HEK293T (cell line): ENCODE data around the gene NR3C2.

Experiments used
- ARNT ChIP-seq: fragments of 450-650 bp; IDR thresholded peaks from 2 replicates; pipeline ENCODE4 v1.6.1; 2017; ENCODE audit warnings: mild to moderate bottlenecking
- CTBP1 ChIP-seq: fragments of 450-650 bp; IDR thresholded peaks from 2 replicates; pipeline ENCODE4 v1.6.1; 2016; ENCODE audit warnings: borderline replicate concordance
- FOXA1 ChIP-seq: fragments of 450-650 bp; IDR thresholded peaks from 2 replicates; pipeline ENCODE4 v1.6.1; 2016; ENCODE audit warnings: mild to moderate bottlenecking
- LEF1 ChIP-seq: fragments of 450-650 bp; IDR thresholded peaks from 2 replicates; pipeline ENCODE4 v1.6.1; 2017; ENCODE audit warnings: mild to moderate bottlenecking, borderline replicate concordance
- SP1 ChIP-seq: fragments of 450-650 bp; IDR thresholded peaks from 2 replicates; pipeline ENCODE4 v1.6.1; 2017
- SUZ12 ChIP-seq: fragments of 450-650 bp; IDR thresholded peaks from 2 replicates; pipeline ENCODE4 v1.6.1; 2016; ENCODE audit warnings: mild to moderate bottlenecking

- TF ChIP-seq FOXA1 (no peak), SUZ12 (no peak), LEF1 (no peak), SP1 (no peak), CTBP1 (no peak), ARNT (no peak)
Observed at GRCh38 chr4:148092316-148093014, 349.7 kb downstream of the NR3C2 start.
